ENCODE results near the gene COX20. TPM values are rescaled to one million over a fixed set of nuclear protein-coding genes. Genes with fewer than 3 reads are reported as not detected.
A peak's percentile ranks its signal among the peaks of the same experiment; 100 is the strongest.

Gene COX20
- total RNA-seq, 1 donor from 2014 or later: 37.1 TPM

- no peak for TF ChIP-seq CTCF (IDR thresholded peaks at IDR 0.05)
- ATAC-seq (ENCODE audit: low read depth): no peak
- ChIA-PET POLR2A (interaction anchor here (1.1 to 8.8 kb wide), 4 partner anchors 13 to 111 kb away, joined by 3 to 364 read pairs (median 10); partner anchors contain the start of gene COX20), CTCF (interaction anchor here (7.8 kb wide), 1 partner anchor 182 kb away, joined by 56 read pairs; no protein-coding TSS in a partner anchor)
- intact Hi-C loops (cut with micrococcal nuclease): loop anchor here (5.0 to 10.0 kb wide), 3 partner anchors 258 to 813 kb away; partner anchors contain the start of gene KIF26B
- Mint-ChIP-seq H3K9me3 (no peaks in the 10 kb centered on the region), H3K27ac (no peak overlapping the region), H3K4me3 (peak overlapping the region; percentile 90), H3K36me3 (ENCODE audit: low read depth) (peaks cover 82% of the 10 kb centered on the region), H3K27me3 (no peaks in the 10 kb centered on the region), H3K4me1 (peaks cover 66% of the 10 kb centered on the region)
- DNase-seq: no peak
Measured at GRCh38 chr1:244860078-244860477, 24.6 kb downstream of the COX20 start.

GRCh38 chr1:244860914-244861610 is 25.6 kb downstream of the COX20 start:
- no peaks in the 10 kb centered on the region for H3K27me3 Mint-ChIP-seq
- peaks cover 61% of the 10 kb centered on the region for H3K4me1 Mint-ChIP-seq
- peaks cover 72% of the 10 kb centered on the region for H3K36me3 Mint-ChIP-seq (ENCODE audit: low read depth)
- ChIA-PET POLR2A (interaction anchor here (1.1 to 8.8 kb wide), 7 partner anchors 9 to 182 kb away, joined by 6 to 364 read pairs (median 80); partner anchors contain the start of gene COX20), CTCF (interaction anchor here (1.4 to 7.8 kb wide), 3 partner anchors 59 to 181 kb away, joined by 4 to 56 read pairs (median 6); no protein-coding TSS in a partner anchor)
- H3K4me3 Mint-ChIP-seq: peak overlapping the region; percentile 90
- intact Hi-C loops (cut with micrococcal nuclease): loop anchor here (5.0 to 10.0 kb wide), 3 partner anchors 259 to 814 kb away; partner anchors contain the start of gene KIF26B
- DNase-seq (no peak), ATAC-seq (ENCODE audit: low read depth) (no peak)
- TF ChIP-seq CTCF (IDR thresholded peaks at IDR 0.05): no peak
- H3K27ac Mint-ChIP-seq: peak overlapping the region; percentile 75
- no peaks in the 10 kb centered on the region for H3K9me3 Mint-ChIP-seq

GRCh38 chr1:244861683-244862082 is 26.2 kb downstream of the COX20 start:
- intact Hi-C loops (cut with micrococcal nuclease): loop anchor here (1.0 to 10.0 kb wide), 5 partner anchors 7 to 814 kb away; partner anchors contain the start of gene KIF26B
- Mint-ChIP-seq H3K9me3 (no peaks in the 10 kb centered on the region), H3K27ac (peak overlapping the region; percentile 75), H3K36me3 (ENCODE audit: low read depth) (peaks cover 66% of the 10 kb centered on the region), H3K4me3 (peak overlapping the region; percentile 90), H3K4me1 (peaks cover 57% of the 10 kb centered on the region), H3K27me3 (no peaks in the 10 kb centered on the region)
- ChIA-PET CTCF (interaction anchor here (0.8 to 7.8 kb wide), 5 partner anchors 10 to 181 kb away, joined by 4 to 56 read pairs (median 6); partner anchors contain the start of gene COX20), POLR2A (interaction anchor here (0.6 to 8.8 kb wide), 12 partner anchors 9 to 1157 kb away, joined by 4 to 364 read pairs (median 13); partner anchors contain the start of gene COX20)
- ATAC-seq (ENCODE audit: low read depth) (no peak), DNase-seq (no peak)
- TF ChIP-seq CTCF (IDR thresholded peaks at IDR 0.05): no peak

- intact Hi-C loops (cut with micrococcal nuclease): loop anchor here (1.0 to 10.0 kb wide), 5 partner anchors 8 to 815 kb away; partner anchors contain the start of gene KIF26B
- DNase-seq: no peak
Measured at GRCh38 chr1:244862354-244862698, 26.9 kb downstream of the COX20 start.

More at GRCh38 chr1:244862354-244862698, 26.9 kb downstream of the COX20 start:
- Mint-ChIP-seq H3K27ac (peak overlapping the region; percentile 94), H3K36me3 (ENCODE audit: low read depth) (peaks cover 60% of the 10 kb centered on the region), H3K9me3 (no peaks in the 10 kb centered on the region), H3K4me1 (peaks cover 53% of the 10 kb centered on the region), H3K4me3 (peak overlapping the region; percentile 90), H3K27me3 (no peaks in the 10 kb centered on the region)
- no peak for TF ChIP-seq CTCF (IDR thresholded peaks at IDR 0.05)
- no peak for ATAC-seq (ENCODE audit: low read depth)
- ChIA-PET POLR2A (interaction anchor here (0.6 to 8.8 kb wide), 13 partner anchors 10 to 1158 kb away, joined by 4 to 364 read pairs (median 11); partner anchors contain the start of gene COX20), CTCF (interaction anchor here (0.8 to 7.8 kb wide), 5 partner anchors 11 to 180 kb away, joined by 3 to 56 read pairs (median 5); partner anchors contain the start of gene COX20)

Data from activated B cell treated with CpG ODN at 0.5 μM for 24 hours (primary cell).